GM21381 (cell line): Measurements from ENCODE around the gene RBM15.

ENCODE experiments used
- ATAC-seq: cut with Tn5 transposase; IDR thresholded peaks from one replicate; pipeline ENCODE4 v1.9.1; 2021; ENCODE audit warnings: mild to moderate bottlenecking, moderate library complexity; ENCODE audit not compliant: unreplicated experiment

RBM15 gene

DNA sequence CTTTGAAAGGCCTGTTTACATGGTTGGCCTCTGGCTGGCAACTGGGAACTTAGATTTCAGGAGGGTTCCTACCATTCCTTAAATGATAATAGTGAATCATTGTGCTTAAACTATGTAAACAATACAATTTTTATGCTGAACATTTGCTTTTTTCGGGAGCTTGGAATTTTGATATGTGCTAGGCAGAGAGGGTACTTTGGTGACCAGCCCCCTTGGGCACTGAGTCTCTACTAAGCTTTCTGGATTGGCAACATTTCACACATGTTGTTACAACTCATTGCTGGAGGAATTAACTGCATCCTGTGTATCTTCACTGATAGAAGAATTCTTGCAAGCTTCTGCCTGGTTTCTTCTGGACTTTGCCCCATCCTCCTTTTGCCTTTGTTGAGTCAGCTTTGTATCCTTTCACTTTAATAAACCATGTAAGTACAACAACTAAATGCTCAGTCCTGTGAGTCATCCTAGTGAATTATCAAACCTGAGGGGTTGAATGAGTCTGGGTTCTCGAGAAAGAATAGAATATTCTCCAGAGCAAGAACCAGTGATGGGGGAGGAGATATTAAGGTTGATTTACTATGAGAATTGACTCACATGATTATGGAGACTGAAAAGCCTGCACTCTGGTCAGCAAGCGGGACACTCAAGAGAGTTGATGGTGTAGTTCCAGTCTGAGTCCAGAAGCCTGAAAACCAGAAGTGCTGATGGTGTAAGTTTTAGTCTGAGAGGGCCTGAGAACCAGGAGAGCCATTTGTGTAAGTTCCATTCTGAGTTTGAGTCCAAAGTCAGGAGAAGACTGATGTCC lies 54.7 kb downstream of the RBM15 start:
- no peak for ATAC-seq

DNA sequence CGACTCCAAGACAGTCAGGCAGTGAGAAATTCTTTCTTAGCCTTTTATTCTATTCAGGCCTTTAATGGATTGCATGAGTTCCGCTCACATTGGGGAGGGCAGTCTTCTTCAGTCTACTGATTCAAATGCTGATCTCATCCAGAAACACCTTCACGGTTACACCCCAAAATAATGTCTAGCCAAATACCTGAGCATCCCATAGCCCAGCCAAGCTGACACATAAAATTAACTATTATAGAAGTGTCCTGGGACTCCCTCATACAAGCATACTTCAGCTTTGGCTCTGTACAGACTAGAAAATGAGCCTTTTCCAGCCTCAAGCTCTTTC lies 55.3 kb downstream of the RBM15 start:
- ATAC-seq: no peak
